DMS153 treated with DMSO at 0.1 percent for 48 hours (cell line): Measurements from ENCODE around the gene CCDC50.

ENCODE experiments used
- DNase-seq: peaks from one replicate; lab custom pipeline; 2025; ENCODE audit not compliant: unreplicated experiment; lab: John Stamatoyannopoulos, UW

CCDC50 gene

GRCh38 chr3:191415566-191415965, 86.4 kb downstream of the CCDC50 start:
- no peak for DNase-seq

GRCh38 chr3:191417457-191417729, 88.2 kb downstream of the CCDC50 start:
- DNase-seq, result no peak

GRCh38 chr3:191420771-191421170, 91.6 kb downstream of the CCDC50 start:
- DNase-seq, result no peak

GRCh38 chr3:191424881-191425280, 95.7 kb downstream of the CCDC50 start:
- DNase-seq, result no peak

GRCh38 chr3:191425322-191425734, 96.1 kb downstream of the CCDC50 start:
- no peak for DNase-seq

GRCh38 chr3:191426311-191426710, 97.1 kb downstream of the CCDC50 start:
- DNase-seq, result no peak

GRCh38 chr3:191428177-191428576, 99.0 kb downstream of the CCDC50 start:
- no peak for DNase-seq

- no peak for DNase-seq
Observed at GRCh38 chr3:191430103-191430502, 100.9 kb downstream of the CCDC50 start.

- DNase-seq, result no peak
Observed at GRCh38 chr3:191431160-191431822, 102.1 kb downstream of the CCDC50 start.

- DNase-seq, result no peak
Observed at GRCh38 chr3:191432162-191432561, 103.0 kb downstream of the CCDC50 start.

- no peak for DNase-seq
Observed at GRCh38 chr3:191434024-191434423, 104.8 kb downstream of the CCDC50 start.

- no peak for DNase-seq
Observed at GRCh38 chr3:191435981-191436380, 106.8 kb downstream of the CCDC50 start.

- DNase-seq, result no peak
Observed at GRCh38 chr3:191438150-191438814, 109.1 kb downstream of the CCDC50 start.

- no peak for DNase-seq
Observed at GRCh38 chr3:191440532-191440931, 111.3 kb downstream of the CCDC50 start.

GRCh38 chr3:191441687-191442086, 112.5 kb downstream of the CCDC50 start:
- DNase-seq, result no peak

- DNase-seq, result no peak
Observed at GRCh38 chr3:191444569-191444968, 115.4 kb downstream of the CCDC50 start.
